GM18870 (cell line): ENCODE measurements around the gene CEP112.
A peak's percentile ranks its signal among the peaks of the same experiment; 100 is the strongest.

Source experiments
- ATAC-seq: cut with Tn5 transposase; IDR thresholded peaks from one replicate; pipeline ENCODE4 v1.9.1; 2021; ENCODE audit warnings: moderate library complexity; ENCODE audit not compliant: unreplicated experiment

CEP112 gene

GRCh38 chr17:65893692-65894279, 298.1 kb downstream of the CEP112 start:
- no peak for ATAC-seq

- peak; percentile 60 for ATAC-seq
Measured at GRCh38 chr17:65892912-65893377, 299.0 kb downstream of the CEP112 start.

GRCh38 chr17:65891231-65891735, 300.6 kb downstream of the CEP112 start:
- no peak for ATAC-seq

- ATAC-seq, result no peak
Measured at GRCh38 chr17:65888649-65889048, 303.3 kb downstream of the CEP112 start.

- no peak for ATAC-seq
Measured at GRCh38 chr17:65886315-65887245, 305.4 kb downstream of the CEP112 start.

- no peak for ATAC-seq
Measured at GRCh38 chr17:65885541-65886312, 306.2 kb downstream of the CEP112 start.

GRCh38 chr17:65876985-65877384, 314.9 kb downstream of the CEP112 start:
- no peak for ATAC-seq

GRCh38 chr17:65868881-65869280, 323.1 kb downstream of the CEP112 start:
- no peak for ATAC-seq

GRCh38 chr17:65867014-65867413, 324.9 kb downstream of the CEP112 start:
- no peak for ATAC-seq

GRCh38 chr17:65865715-65866425, 326.1 kb downstream of the CEP112 start:
- no peak for ATAC-seq

GRCh38 chr17:65864394-65864793, 327.5 kb downstream of the CEP112 start:
- ATAC-seq, result no peak

- no peak for ATAC-seq
Measured at GRCh38 chr17:65857718-65858117, 334.2 kb downstream of the CEP112 start.

GRCh38 chr17:65856865-65857264, 335.1 kb downstream of the CEP112 start:
- no peak for ATAC-seq

- ATAC-seq, result no peak
Measured at GRCh38 chr17:65855675-65856074, 336.3 kb downstream of the CEP112 start.

- no peak for ATAC-seq
Measured at GRCh38 chr17:65855245-65855644, 336.7 kb downstream of the CEP112 start.

GRCh38 chr17:65853816-65854215, 338.1 kb downstream of the CEP112 start:
- ATAC-seq, result no peak

GRCh38 chr17:65852911-65853310, 339.0 kb downstream of the CEP112 start:
- no peak for ATAC-seq

- ATAC-seq, result no peak
Measured at GRCh38 chr17:65851965-65852736, 339.8 kb downstream of the CEP112 start.

- peak; percentile 67 for ATAC-seq
Measured at GRCh38 chr17:65850486-65850885, 341.4 kb downstream of the CEP112 start.

GRCh38 chr17:65848751-65849150, 343.2 kb downstream of the CEP112 start:
- ATAC-seq, result no peak
